ENCODE results near the gene DOCK11. TPM values are rescaled to one million over a fixed set of nuclear protein-coding genes. Genes with fewer than 3 reads are reported as not detected.

DOCK11 gene
- total RNA-seq, 1 experiment from 2014 or later, result 2.1 TPM

DNA sequence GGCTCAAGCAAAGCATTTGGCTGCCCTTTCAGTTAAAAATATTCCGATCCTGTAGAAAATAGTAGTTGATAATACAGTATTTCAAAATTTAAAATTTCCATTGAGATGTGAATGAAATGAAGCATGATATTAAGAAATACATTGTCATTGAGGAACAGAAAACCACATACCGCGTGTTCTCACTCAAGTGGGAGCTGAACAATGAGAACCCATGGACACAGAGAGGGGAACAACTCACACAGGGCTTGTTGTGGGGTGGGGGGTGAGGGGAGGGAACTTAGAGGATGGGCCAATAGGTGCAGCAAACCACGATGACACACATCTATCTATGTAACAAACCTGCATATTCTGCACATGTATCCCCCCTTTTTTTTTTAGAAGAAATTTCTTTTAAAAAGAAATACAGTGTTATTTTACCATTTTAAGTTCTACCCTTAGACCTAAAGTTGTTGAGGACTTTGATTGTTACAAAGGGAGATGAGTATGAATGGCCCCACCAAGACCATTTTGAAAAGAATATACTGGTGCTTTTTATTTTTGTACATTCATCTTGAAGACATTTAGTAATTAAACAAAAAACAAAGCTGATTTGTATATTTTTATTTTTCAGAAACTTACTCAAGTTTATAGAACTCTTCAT, 179.8 kb downstream of the DOCK11 start:
- Histone ChIP-seq H3K4me1 (ENCODE audit: insufficient read depth, low read length, poor library complexity, severe bottlenecking) (no peaks in the 10 kb centered on the region), H3K9me3 (ENCODE audit: low read depth, low read length, poor library complexity, severe bottlenecking) (no peaks in the 10 kb centered on the region), H3K27me3 (replicated peaks; ENCODE audit: insufficient read depth, low read depth, low read length, poor library complexity) (no peaks in the 10 kb centered on the region), H3K27ac (ENCODE audit: low read depth, low read length, poor library complexity, severe bottlenecking) (no peak overlapping the region), H3K4me3 (ENCODE audit: low read depth, low read length, poor library complexity, severe bottlenecking) (no peak overlapping the region), H3K36me3 (ENCODE audit: insufficient read depth, low read length, poor library complexity, severe bottlenecking) (no peaks in the 10 kb centered on the region)
- no peak for DNase-seq (ENCODE audit: low spot score)
- no TSS peak for BruUV-seq (replicated peaks)
- intact Hi-C loops (cut with micrococcal nuclease; ENCODE audit: unreplicated experiment), result no loop called here
- CTCF ChIA-PET, result no interaction called here
- no peak for TF ChIP-seq EZH2 (IDR thresholded peaks at IDR 0.05; ENCODE audit: borderline replicate concordance, low read depth, low read length, poor library complexity, severe bottlenecking)
- TF ChIP-seq, protein P1, sequence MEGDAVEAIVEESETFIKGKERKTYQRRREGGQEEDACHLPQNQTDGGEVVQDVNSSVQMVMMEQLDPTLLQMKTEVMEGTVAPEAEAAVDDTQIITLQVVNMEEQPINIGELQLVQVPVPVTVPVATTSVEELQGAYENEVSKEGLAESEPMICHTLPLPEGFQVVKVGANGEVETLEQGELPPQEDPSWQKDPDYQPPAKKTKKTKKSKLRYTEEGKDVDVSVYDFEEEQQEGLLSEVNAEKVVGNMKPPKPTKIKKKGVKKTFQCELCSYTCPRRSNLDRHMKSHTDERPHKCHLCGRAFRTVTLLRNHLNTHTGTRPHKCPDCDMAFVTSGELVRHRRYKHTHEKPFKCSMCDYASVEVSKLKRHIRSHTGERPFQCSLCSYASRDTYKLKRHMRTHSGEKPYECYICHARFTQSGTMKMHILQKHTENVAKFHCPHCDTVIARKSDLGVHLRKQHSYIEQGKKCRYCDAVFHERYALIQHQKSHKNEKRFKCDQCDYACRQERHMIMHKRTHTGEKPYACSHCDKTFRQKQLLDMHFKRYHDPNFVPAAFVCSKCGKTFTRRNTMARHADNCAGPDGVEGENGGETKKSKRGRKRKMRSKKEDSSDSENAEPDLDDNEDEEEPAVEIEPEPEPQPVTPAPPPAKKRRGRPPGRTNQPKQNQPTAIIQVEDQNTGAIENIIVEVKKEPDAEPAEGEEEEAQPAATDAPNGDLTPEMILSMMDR (conservative IDR thresholded peaks at IDR 0.05; ENCODE audit: low read depth, low read length), result no peak
- POLR2A ChIA-PET (ENCODE audit: low non-redundant PET), result no interaction called here

- no peak overlapping the region for H3K27ac ChIP-seq (ENCODE audit: low read depth, low read length, poor library complexity, severe bottlenecking)
- BruUV-seq (replicated peaks), result no TSS peak
- no peaks in the 10 kb centered on the region for H3K4me1 ChIP-seq (ENCODE audit: insufficient read depth, low read length, poor library complexity, severe bottlenecking)
- intact Hi-C loops (cut with micrococcal nuclease; ENCODE audit: unreplicated experiment), result no loop called here
- no peaks in the 10 kb centered on the region for H3K9me3 ChIP-seq (ENCODE audit: low read depth, low read length, poor library complexity, severe bottlenecking)
- peaks cover under 1% of the 10 kb centered on the region for H3K27me3 ChIP-seq (replicated peaks; ENCODE audit: insufficient read depth, low read depth, low read length, poor library complexity)
- no peak overlapping the region for H3K4me3 ChIP-seq (ENCODE audit: low read depth, low read length, poor library complexity, severe bottlenecking)
- DNase-seq (ENCODE audit: low spot score), result no peak
- TF ChIP-seq EZH2 (IDR thresholded peaks at IDR 0.05; ENCODE audit: borderline replicate concordance, low read depth, low read length, poor library complexity, severe bottlenecking), result no peak
- TF ChIP-seq, protein P1 (conservative IDR thresholded peaks at IDR 0.05; ENCODE audit: low read depth, low read length), result no peak
- POLR2A ChIA-PET (ENCODE audit: low non-redundant PET), result no interaction called here
- H3K36me3 ChIP-seq (ENCODE audit: insufficient read depth, low read length, poor library complexity, severe bottlenecking), result no peaks in the 10 kb centered on the region
- CTCF ChIA-PET, result no interaction called here
Observed at GRCh38 chrX:118675966-118676349, 180.3 kb downstream of the DOCK11 start.

- no peak for DNase-seq (ENCODE audit: low spot score)
- Histone ChIP-seq H3K27me3 (replicated peaks; ENCODE audit: insufficient read depth, low read depth, low read length, poor library complexity) (peaks cover 4% of the 10 kb centered on the region), H3K9me3 (ENCODE audit: low read depth, low read length, poor library complexity, severe bottlenecking) (no peaks in the 10 kb centered on the region), H3K4me3 (ENCODE audit: low read depth, low read length, poor library complexity, severe bottlenecking) (no peak overlapping the region), H3K4me1 (ENCODE audit: insufficient read depth, low read length, poor library complexity, severe bottlenecking) (no peaks in the 10 kb centered on the region), H3K27ac (ENCODE audit: low read depth, low read length, poor library complexity, severe bottlenecking) (no peak overlapping the region), H3K36me3 (ENCODE audit: insufficient read depth, low read length, poor library complexity, severe bottlenecking) (no peaks in the 10 kb centered on the region)
- ChIA-PET CTCF (no interaction called here), POLR2A (ENCODE audit: low non-redundant PET) (no interaction called here)
- TF ChIP-seq EZH2 (IDR thresholded peaks at IDR 0.05; ENCODE audit: borderline replicate concordance, low read depth, low read length, poor library complexity, severe bottlenecking), result no peak
- TF ChIP-seq, protein P1 (conservative IDR thresholded peaks at IDR 0.05; ENCODE audit: low read depth, low read length), result no peak
- intact Hi-C loops (cut with micrococcal nuclease; ENCODE audit: unreplicated experiment), result no loop called here
- no TSS peak for BruUV-seq (replicated peaks)
Observed at GRCh38 chrX:118677318-118677717, 181.7 kb downstream of the DOCK11 start.
